ENCODE data around the gene ADNP. TPM values are rescaled to one million over a fixed set of nuclear protein-coding genes. Genes with fewer than 3 reads are reported as not detected.
"Not testable (repeated sequence)": the region's sequence is repeated elsewhere in the genome, so short reads cannot be mapped to it uniquely, and the experiment has no call there.

The ADNP gene
- total RNA-seq, 1 experiment from 2014 or later, result 47.8 TPM

GRCh38 chr20:50903353-50904051, 27.7 kb downstream of the ADNP start:
- no peak for DNase-seq (ENCODE audit: low read depth)

GRCh38 chr20:50901301-50901700, 29.9 kb downstream of the ADNP start:
- DNase-seq (ENCODE audit: low read depth), result no peak

GRCh38 chr20:50900261-50900660, 31.0 kb downstream of the ADNP start:
- no peak for DNase-seq (ENCODE audit: low read depth)

- no peak for DNase-seq (ENCODE audit: low read depth)
Measured at GRCh38 chr20:50898475-50898874, 32.8 kb downstream of the ADNP start.

- no peak for DNase-seq (ENCODE audit: low read depth)
Measured at GRCh38 chr20:50895111-50895830, 36.0 kb downstream of the ADNP start.

GRCh38 chr20:50893620-50894019, 37.6 kb downstream of the ADNP start:
- no peak for DNase-seq (ENCODE audit: low read depth)

GRCh38 chr20:50892394-50892793, 38.8 kb downstream of the ADNP start:
- DNase-seq (ENCODE audit: low read depth), result no peak

- no peak for DNase-seq (ENCODE audit: low read depth)
Measured at GRCh38 chr20:50891138-50891537, 40.1 kb downstream of the ADNP start.

GRCh38 chr20:50887576-50887975, 43.7 kb downstream of the ADNP start:
- DNase-seq (ENCODE audit: low read depth), result no peak

GRCh38 chr20:50886184-50886790, 45.0 kb downstream of the ADNP start:
- no peak for DNase-seq (ENCODE audit: low read depth)

- no peak for DNase-seq (ENCODE audit: low read depth)
Measured at GRCh38 chr20:50885781-50886180, 45.5 kb downstream of the ADNP start.

- DNase-seq (ENCODE audit: low read depth), result no peak
Measured at GRCh38 chr20:50885068-50885467, 46.2 kb downstream of the ADNP start.

- no peak for DNase-seq (ENCODE audit: low read depth)
Measured at GRCh38 chr20:50883856-50884255, 47.4 kb downstream of the ADNP start.

- DNase-seq (ENCODE audit: low read depth), result not testable (repeated sequence)
Measured at GRCh38 chr20:50881759-50882424, 49.3 kb downstream of the ADNP start.

- DNase-seq (ENCODE audit: low read depth), result no peak
Measured at GRCh38 chr20:50879649-50880550, 51.3 kb downstream of the ADNP start.

GRCh38 chr20:50877232-50877743, 53.9 kb downstream of the ADNP start:
- DNase-seq (ENCODE audit: low read depth), result no peak

- no peak for DNase-seq (ENCODE audit: low read depth)
Measured at GRCh38 chr20:50876816-50877215, 54.4 kb downstream of the ADNP start.

GRCh38 chr20:50876063-50876685, 55.1 kb downstream of the ADNP start:
- DNase-seq (ENCODE audit: low read depth), result no peak

GRCh38 chr20:50874758-50875665, 56.2 kb downstream of the ADNP start:
- no peak for DNase-seq (ENCODE audit: low read depth)

Measured in M059J (cell line).